Forelimb muscle (tissue), 1 donor: Measurements from ENCODE around the gene RGS5. TPM values are rescaled to one million over a fixed set of nuclear protein-coding genes. Genes with fewer than 3 reads are reported as not detected.

Source experiments
- DNase-seq: peaks from one replicate; pipeline ENCODE4 v3.0.0-alpha.2; 2013; ENCODE audit warnings: low read depth
- polyA plus RNA-seq: library from polyadenylated mRNA; unstranded; fragments of 120-200 nt; gene quantifications from one replicate; pipeline ENCODE4 v1.2.1, GENCODE V29; 2013; ENCODE audit not compliant: insufficient read length

RGS5 gene
- polyA plus RNA-seq, 1 donor = 47.2 TPM

DNA sequence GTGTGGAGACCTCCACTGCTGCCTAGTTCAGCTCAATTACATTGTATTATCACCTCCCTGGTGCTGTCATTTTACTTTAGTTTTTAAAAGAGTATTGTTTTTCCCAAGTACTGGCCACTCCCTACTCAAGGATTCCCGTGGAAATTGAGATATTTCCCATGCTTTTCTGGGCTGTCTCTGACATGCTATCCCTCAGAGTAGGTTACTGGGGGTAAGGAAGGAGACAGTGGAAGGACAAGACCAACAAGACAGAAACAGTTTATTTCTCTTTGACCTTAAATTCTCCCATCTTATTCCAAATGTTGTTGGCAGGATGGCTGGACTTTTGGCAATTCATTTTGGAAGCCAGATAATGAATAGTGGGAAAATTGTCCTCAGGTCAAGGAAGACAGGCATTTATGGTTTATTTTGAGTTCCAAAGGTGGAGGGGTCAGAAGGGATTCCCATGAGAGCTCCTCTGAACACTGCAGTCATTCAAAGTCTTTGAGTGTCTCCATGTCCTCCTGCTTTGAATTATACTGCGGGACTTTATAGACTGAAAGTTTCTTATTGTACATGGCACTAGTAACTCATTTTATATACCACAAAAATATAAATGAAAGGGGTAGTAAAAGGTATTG, 20.3 kb downstream of the RGS5 start:
- DNase-seq = no peak

DNA sequence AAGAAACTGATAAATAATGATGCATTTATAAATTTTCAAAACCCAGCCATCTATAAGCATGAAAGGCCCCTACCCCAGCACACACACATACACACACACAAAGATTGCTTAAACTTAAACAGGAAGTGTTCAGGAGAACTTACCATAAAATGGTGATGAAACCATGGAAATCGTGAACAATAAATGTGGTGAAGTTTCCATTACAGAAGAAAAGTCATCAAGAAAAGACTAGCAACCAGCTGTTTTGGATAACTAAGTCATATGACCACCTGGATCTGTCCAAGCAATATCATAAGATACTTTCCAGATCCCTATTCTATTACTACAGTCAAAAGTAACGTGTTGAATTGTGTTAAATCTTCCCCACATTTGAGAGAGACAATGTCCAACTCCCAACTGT, 24.1 kb downstream of the RGS5 start:
- no peak for DNase-seq

DNA sequence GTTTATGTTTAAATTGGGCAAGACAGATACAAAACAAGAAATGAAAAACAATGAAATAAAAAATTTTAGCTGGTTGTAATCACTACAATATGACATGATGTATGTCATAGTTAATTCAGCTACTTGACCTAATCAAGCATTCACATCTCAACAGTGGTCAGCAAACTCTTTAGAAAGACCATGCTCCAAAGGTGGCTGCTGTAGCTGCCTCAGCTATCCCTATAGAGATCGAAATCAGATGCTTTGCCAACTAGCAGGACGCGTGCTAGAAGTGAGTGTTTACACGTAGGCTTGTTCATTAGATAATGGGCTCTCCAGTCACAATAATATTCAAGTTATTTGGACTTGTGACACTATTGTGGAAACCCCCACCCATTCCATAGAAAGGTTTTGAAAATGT, 25.9 kb downstream of the RGS5 start:
- DNase-seq = no peak

DNA sequence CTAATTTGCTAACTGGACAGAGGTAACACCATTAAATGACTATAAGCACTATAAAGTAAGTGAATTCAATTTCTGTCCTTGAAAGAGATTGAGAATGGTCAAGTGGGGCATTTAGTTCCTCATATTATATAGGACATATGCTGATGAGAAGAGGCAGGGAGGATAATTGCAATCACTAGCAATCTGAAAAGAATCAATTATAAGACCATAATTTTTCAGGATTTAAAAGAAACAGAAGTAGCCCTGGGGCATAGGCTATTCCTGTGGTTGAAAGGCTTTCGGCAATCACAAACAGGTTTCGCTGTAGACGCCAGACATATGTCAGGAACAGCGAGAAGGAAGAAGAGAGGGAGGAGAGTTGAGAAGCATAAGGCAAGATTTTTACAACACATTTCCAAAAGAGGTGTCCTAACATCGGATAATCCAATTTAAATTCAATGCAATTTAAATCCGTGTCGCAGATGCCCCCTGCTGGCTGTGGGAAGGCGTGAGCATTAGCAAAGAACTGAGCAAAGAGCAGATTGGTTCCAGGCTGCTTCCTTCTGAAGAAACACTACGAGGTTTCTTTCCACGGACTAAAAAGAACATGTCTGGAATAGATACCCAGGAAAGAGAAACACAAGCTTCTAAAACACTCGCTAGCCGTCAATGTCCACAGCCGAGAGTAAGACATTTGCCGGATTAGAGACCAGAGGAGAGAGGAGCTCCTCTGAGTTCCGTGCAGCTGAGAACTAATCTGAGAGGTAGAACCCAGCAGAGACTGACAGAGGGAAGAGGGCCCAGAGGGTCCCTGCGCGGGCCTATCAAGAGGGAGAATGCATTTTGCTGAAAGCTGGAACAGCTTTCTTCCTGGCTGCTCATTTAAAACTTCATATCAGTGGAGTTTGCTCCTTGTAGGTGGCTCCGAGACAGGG, 27.9 kb downstream of the RGS5 start:
- no peak for DNase-seq

DNA sequence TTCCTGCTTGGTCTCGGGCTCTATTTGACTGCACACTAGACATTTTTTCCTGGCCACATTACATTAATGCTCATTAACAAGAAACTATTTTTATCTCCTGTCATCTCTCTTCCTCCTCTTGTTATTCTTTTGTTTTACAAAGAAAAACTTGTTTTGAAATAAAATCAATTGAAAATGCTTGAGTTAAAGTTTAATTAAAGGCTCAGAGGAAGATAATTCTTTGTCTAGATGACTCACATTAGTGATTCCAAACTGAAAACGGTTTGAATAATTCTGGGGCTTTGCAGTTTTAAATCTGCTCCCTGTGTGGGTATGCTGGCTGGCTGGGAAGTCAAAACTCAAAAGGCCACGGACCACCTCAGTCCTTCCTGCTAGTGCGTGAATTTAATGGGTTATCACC, 29.6 kb downstream of the RGS5 start:
- no peak for DNase-seq

DNA sequence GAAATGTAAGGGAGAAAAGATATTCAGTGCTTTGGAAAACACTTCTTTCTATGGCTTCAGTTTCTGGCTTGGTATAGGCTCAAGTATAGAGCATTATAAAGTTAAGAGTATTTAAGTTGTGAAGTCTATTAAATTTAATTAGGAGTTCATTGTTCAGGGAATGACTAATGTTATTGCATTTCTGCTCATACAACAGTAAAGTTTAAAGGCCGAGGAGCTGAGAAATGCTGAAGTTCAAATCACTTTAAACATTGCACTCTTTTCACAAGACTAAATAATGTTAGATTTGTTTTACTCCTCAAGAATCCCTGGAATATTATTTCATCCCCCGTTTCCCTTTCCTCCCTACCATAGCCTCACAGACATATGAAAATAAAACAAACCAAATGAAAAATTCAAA, 30.1 kb downstream of the RGS5 start:
- no peak for DNase-seq

DNA sequence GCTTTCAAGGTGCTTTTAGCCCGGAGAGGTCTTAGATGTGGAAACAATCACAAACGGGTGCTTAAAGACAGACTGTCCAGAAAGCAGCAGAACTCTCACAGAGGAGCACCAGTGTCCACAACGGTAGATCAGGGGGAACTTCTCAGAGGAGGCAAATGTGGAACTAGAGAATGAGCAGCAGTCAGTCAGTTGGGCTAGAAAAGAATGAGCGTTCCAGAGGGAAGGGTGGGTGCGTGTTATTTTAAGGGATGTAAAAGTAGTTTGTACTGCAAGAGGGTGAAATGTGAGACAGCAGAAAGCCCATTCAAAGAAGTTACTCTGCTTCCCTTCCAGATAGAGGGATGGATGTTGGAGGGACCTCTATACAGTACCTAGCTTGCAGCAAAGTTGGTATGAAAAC, 30.9 kb downstream of the RGS5 start:
- no peak for DNase-seq

DNA sequence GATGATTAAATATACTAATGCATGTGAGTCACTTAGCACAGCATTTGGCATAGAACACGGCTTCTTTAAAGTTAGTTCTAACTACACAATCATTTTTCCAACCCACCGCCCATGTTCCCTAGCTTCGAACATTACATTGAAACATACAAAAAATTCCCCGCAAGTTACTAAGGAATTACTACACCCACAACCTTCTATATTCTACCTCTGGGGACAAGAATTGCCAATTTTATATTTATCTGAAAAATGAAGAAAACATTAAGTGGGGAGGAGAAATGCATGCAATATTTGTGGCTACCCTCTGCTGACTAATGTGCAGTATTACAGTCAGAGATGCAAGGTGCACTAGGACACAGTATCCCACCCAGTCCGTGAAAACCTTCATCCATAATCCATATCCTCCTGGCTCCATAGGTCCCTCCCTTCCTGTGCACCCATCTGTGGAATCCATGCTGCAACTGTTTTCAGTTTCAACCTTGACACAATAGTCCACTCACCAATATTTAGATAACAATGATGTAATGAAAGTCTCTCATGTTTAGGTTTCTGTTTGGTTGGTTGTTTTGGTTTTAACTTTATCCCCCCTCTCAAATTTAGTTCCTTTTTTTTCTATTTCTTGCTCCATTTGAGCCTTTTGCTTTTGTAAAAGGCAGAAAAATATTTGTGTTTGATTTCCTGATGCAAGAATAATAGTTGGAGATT, 31.6 kb downstream of the RGS5 start:
- no peak for DNase-seq

DNA sequence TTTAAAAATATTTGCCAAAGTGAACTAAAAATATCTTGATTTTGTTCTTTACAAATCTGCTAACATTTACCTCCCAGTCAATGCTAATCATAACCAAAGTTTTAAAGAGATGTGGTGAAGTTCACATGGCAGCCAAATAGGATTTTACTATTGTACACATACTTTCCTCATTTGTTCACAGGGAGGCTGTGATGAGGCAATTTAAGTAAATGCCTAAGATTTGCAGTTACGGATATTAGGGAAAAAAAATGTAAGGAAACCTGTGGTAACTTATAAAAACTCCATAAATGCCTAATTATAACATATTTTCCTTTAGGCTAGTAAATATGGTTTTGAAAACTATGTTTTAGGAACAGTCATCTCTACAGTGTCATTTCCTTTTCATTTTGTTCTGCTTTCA, 32.4 kb downstream of the RGS5 start:
- DNase-seq = no peak

DNA sequence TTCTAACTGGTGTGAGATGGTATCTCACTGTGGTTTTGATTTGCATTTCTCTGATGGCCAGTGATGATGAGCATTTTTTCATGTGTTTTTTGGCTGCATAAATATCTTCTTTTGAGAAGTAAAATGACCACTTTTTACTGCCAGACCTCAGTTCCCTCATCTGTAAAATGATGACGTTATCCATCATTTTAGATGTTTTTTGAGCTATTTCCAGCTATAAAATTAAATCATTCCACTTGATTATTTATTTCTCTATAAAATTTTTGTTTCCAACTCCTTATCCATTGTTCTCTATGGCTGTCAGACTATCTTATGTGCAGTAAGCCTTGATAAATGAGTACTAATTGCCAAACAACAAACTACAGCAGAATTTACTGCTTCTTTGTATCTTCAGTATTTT, 33.2 kb downstream of the RGS5 start:
- no peak for DNase-seq

DNA sequence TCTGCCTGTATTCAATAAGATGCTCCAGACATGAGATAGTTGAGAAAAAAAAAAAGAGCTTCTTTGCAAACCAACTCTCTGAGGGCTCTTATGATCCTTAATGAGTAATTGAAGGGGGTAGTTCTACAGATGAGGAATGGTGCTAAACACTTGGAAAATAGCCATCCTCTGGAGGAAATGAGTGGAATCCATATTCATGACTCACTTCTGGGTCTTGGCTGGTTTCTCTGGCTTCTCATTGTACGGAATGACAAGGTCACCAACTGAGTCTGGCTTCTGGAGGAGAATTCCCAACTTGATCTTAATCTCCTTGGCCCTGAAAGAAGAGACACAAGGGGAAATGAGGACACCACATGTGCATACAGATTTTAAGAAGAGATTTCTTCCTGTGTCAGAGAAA, 34.7 kb downstream of the RGS5 start:
- DNase-seq = no peak

DNA sequence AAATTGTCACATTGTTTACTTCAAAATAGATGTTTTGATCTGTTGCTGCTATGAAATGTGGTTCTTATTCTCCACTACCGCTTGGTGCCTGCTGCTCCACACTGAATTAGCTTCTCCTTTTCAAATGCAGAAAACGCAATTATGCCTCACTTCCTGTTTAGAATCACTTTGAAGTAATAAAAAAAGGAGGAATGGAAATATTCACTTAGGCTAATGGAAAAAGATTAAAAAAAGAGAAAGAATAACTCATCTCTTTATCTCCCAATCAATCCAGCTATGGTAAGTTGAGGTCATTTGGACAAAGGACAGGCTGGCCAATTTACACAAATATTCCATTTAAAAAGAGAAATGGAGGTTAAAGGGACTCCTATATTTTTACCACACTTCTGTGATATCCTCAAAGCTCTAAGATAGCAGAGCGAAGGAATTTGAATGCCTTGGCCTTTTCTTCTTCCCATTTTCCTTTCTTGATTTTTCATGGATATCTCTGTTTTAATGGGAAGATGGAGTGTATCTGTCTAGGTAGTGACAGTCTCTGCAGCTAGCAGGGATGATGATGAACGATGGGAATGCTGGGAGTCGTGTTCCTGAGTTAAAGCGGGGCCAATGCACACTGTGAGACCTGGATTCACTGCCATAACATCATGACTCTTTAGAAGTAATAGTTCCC, 35.7 kb downstream of the RGS5 start:
- DNase-seq = no peak

DNA sequence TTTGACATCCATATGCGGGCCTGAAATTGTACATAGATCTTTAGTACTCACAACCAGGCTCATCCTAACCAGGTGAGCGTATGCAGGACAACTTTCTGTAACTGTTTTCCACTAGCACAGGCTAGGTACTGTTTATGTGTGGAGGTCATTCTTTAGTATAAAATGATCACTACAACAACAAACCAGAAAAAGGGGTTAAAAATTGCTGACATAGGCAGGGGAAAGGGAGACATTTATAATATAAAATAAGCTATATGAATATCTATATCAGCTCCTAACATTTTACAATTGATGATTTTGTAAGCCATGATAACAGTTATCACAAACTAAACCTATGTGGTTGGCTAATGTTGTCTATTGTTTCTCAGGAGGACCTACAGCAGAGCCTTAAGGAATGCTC, 37.6 kb downstream of the RGS5 start:
- DNase-seq = no peak

DNA sequence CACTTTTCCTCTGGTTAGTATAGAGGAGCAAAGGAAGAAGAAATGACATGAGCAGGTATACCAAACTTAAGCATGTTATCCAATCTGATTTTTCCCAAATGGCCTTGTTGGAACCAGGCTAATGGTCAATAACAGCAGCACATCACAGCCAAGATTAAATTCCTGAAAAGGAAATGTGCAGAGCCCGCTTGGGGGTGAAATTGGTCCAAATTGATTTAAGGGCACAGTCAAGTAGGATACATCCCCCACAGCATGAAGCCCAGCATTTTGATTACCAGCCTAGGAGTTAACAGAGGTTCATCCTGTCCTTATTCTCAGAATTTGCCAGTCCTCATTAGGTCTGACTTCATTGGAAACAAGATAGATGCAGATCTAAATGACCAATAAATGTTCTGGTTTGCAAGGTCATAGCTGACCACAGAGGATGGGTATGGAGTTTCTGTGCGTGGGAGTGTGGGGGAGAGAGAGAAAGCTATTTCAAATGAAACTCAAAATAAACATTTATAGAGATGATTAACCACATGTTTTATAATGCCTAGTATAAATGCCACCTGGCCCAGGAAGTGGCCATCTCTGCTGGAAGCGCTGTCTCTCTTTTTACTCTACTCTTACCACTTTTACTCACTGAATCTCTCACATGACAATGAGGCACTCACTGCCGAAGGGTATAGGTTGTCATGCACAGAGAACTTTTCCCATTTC, 38.7 kb downstream of the RGS5 start:
- no peak for DNase-seq

DNA sequence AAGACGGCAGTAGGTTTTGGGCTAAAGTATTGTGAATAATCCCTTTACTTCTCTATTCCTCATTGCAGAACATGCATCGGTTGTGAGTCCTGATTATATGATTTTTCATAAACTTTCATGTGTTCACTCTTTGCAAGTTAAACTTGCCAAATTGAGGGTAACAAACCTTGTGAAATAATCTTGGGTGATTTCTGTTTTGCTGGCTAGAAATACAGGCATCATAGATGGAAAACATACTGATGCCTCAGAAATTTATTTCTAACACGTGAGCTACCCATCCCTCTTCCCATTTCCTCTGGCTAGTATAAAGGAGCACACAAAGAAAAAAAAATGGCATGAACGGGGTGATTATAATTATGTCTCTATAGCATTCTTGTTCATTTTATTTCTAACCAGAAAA, 39.6 kb downstream of the RGS5 start:
- DNase-seq = no peak

DNA sequence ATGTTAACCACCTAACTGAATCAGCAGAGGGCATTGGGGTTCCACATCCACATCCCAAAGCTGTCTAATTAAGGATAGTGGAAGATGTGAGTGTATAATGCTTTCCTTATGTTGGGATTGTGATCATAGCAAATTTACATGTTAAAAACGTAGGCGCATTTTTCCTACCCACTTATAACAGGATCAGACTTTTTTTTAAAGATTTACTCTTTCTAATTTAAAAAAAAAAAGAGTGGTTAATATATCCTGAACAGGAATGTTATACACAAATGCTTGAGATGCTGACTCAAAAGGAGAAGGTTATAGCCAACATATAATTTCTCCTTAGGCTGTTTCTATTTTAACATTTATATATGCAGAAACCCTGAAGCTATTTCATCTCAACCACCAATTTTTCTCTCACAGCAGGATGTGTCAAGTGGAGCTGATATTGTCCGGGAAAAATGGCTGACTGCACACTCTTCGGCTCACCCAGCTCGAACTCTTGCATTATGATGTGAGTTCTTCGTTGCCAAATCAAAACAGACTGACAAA, 40.3 kb downstream of the RGS5 start:
- no peak for DNase-seq

DNA sequence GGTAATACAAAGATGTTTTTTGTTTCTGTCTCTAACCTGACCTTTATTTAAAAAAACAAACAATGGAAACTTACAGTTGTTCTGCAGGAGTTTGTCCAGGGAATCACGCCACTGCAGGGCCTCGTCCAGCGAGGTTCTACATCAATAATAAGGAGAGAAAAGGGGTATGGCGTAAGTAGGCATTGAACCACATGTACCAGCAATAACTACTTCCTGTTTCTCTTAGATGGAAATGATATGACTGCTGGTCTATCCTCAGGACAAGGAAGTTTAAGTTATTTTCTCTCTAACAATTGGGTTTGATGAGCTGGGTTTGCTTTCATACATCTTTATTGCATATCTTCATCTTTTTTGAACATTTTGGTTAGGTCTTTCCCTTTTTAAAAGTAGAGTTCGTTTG, 40.9 kb downstream of the RGS5 start:
- DNase-seq = no peak

DNA sequence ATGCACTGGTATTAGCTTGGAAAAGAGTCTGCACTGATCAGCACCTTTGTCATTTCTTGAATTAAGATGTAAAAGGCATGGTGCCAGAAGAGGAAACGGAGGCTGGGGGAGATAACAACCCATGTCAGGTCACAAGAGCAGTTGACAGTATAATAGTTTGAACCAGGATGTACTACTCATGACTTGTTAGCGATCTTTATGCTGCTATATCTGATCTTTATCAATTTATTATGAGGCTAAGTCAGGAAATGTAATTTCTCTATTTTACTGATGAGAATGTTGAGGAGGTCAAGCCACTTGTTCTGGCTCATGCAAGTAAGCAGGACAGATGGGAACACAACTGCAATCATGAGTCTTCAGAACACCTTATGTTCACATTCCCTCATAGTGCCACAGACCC, 41.4 kb downstream of the RGS5 start:
- DNase-seq = no peak

DNA sequence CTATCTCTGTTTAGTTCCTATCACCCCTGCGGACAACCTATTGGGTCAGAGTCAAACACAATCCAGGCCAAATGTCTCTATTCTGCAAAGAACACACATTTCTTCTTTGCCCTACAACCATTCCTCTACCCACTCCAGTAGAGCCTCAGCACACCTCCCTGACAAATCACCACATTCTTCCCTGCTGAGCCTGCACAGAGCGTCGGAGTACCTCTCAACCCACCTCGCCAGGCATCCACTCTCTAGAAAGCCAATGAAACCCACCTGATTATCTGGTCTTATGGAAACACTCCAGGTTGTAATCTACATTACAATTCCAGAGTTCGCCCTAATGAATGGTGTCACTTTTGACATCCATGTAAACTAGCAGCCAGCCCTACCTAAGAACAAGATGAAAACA, 47.1 kb downstream of the RGS5 start:
- DNase-seq = no peak

DNA sequence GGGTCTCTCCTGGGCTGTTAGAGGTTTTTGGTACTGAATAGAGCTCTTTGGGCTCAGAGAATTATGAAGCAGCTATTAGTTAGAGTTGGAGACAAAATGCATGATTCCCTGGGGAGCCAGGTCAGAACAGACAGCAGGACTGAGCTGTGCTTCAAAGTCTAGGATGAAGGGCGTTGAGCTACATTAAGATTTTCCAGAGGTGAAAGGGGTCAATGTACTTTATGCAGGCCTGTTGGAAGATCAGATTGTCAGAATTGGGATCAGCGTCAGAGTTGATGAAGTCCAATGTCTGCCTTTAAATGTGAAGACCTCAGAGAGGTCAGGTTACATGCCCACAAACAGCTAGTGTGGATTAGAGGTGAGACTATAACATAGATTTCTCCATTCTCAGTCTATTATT, 53.8 kb downstream of the RGS5 start:
- no peak for DNase-seq

DNA sequence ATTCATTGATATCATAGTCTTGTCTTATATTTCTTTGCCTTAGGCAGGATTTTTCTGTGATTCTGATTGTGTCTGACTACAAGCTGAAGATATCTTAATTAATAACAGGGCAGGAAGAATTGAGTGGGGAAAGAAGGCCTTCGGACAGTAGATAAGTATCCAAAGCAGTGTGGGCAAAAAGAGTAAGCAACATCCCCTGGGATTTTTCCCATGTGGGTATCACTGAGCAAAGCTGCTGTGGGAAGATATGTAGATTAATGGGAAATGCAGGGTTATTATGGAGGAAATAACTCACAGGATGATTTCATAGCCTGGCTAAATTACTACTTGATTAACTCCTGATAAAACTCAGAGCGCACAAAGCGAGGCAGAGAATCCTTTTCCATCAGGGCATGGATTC, 55.7 kb downstream of the RGS5 start:
- DNase-seq = no peak
